ENCODE data around the gene ABHD16B. TPM values are rescaled to one million over a fixed set of nuclear protein-coding genes. Genes with fewer than 3 reads are reported as not detected.
"Not testable (repeated sequence)": the region's sequence is repeated elsewhere in the genome, so short reads cannot be mapped to it uniquely, and the experiment has no call there.

Gene ABHD16B
- total RNA-seq, 4 donors from 2014 or later = not detected

- in situ Hi-C loops (cut with MboI; ENCODE audit: low sequenced_read_pairs in 4 of 4) (no loop called here), intact Hi-C loops (cut with DNase I; ENCODE audit: low total_unique reads) (no loop called here)
- no peaks in the 10 kb centered on the region for H3K9me3 ChIP-seq
- H3K4me1 ChIP-seq = peaks cover 25 to 26% of the 10 kb centered on the region in 2 donors
- H3K27ac ChIP-seq = peak overlapping the region; percentile 81 to 92 (median 86)
- H3K36me3 ChIP-seq = no peaks in the 10 kb centered on the region
- no peaks in the 10 kb centered on the region for H3K27me3 ChIP-seq
- TF ChIP-seq, protein P1, sequence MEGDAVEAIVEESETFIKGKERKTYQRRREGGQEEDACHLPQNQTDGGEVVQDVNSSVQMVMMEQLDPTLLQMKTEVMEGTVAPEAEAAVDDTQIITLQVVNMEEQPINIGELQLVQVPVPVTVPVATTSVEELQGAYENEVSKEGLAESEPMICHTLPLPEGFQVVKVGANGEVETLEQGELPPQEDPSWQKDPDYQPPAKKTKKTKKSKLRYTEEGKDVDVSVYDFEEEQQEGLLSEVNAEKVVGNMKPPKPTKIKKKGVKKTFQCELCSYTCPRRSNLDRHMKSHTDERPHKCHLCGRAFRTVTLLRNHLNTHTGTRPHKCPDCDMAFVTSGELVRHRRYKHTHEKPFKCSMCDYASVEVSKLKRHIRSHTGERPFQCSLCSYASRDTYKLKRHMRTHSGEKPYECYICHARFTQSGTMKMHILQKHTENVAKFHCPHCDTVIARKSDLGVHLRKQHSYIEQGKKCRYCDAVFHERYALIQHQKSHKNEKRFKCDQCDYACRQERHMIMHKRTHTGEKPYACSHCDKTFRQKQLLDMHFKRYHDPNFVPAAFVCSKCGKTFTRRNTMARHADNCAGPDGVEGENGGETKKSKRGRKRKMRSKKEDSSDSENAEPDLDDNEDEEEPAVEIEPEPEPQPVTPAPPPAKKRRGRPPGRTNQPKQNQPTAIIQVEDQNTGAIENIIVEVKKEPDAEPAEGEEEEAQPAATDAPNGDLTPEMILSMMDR (IDR thresholded peaks at IDR 0.05 in 4 of 5, conservative IDR thresholded peaks at IDR 0.05 in 1 of 5) = no peak
- TF ChIP-seq POLR2A (IDR thresholded peaks at IDR 0.05) = no peak
- no peak for DNase-seq
- peak; percentile 16 to 27 for ATAC-seq
- H3K4me3 ChIP-seq = peak overlapping the region in 3 of 4 donors; percentile 13 to 29 (median 20)
These were observed 13.9 kb upstream of the ABHD16B start for GRCh38 chr20:63847237-63848002.

DNA sequence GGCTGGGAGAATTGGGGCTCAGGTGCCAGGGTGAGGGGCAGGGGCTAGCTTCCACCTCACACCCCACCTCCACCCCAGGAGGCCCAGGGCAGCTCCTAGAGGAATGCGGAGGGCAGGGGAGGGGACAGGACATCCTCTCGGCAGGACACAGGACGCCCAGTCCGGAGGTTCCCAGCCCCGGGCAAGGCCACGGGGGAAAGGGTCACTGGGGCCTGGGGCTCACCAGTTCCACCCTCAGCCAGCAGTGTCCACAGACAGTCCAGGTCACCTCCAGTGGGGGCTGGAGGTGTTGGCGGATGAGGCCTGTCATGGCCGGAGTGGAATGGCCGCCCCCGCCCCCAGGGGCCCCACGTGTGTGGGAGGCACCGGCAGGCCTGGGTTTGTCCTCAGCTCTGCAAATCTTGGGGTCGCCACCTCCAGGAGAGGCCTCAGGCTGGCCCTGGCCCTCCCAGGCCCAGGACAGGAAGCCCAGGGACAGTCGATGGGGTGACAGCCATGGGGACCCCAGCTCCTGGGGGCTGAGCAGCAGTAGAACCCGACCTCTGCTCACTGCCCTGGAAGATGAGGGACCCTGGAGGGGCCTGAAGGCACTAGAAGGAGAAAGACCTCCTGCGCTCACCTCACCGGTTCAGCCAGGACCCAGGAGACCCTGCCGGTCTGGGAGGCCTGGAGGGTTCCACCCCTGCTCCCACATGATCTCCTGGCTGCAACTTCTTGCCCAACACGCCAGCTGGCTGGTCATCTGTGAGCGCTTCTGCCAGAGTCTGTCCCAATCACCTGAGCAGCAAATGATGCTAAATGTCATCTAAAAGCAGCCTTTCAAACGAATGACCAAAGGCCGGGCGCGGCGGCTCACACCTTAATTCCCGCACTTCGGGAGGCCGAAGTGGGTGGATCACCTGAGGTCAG lies 13.0 kb upstream of the ABHD16B start:
- ATAC-seq (peak; percentile 76 to 87), DNase-seq (peak; percentile 51 to 81)
- no peaks in the 10 kb centered on the region for H3K9me3 ChIP-seq
- H3K36me3 ChIP-seq = no peaks in the 10 kb centered on the region
- H3K4me1 ChIP-seq = peaks cover 25 to 26% of the 10 kb centered on the region in 2 donors
- peak overlapping the region; percentile 81 to 92 (median 86) for H3K27ac ChIP-seq
- in situ Hi-C loops (cut with MboI; ENCODE audit: low sequenced_read_pairs in 4 of 4) (no loop called here), intact Hi-C loops (cut with DNase I; ENCODE audit: low total_unique reads) (no loop called here)
- H3K4me3 ChIP-seq = peak overlapping the region in 3 of 4 donors; percentile 13 to 29 (median 20)
- H3K27me3 ChIP-seq = peaks cover 0 to under 1% (median 0%) of the 10 kb centered on the region in 3 donors
- peak in 1 of 2 donors; percentile 65 for TF ChIP-seq POLR2A (IDR thresholded peaks at IDR 0.05)
- TF ChIP-seq, protein P1 (IDR thresholded peaks at IDR 0.05 in 4 of 5, conservative IDR thresholded peaks at IDR 0.05 in 1 of 5) = no peak

DNA sequence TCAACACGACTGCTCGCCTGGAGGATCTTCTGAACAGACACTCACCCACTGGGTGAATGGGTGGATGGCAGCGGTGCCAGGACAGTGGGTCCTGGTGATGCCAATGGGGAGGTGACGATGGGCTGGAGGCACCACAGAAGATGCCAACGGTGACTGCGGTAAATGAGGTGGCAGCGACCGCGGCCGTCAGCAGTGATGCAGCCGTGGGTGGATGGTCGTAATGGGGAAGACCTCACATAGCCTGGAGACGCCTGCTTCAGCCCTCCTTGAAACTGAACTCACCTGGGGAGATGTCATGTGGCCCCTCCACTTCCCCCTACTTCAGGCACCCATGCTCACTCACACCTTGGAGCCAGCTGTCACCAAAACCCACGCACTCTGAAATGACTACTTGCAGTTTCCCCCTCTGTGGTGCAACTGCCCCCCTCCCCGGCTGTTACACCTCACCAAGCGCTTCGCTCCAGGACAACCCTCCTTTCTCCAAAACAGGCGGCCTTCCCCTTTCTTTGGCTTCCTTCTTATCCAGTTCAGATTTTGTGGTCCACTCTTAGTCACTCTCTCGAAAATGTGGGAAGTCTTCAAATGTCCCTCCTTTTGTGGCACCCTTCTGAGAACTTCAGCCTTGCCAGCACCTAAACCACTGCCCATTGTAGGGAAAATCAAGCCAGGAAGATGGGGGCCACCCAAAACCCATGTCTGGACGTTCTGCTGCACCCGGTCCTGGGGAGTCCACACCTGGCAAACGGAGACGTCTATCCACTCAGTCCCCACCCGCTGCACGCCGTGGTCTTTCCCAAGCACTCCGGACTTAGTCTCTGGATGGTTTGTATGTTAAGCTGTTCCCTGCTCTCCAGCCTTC lies 10.4 kb upstream of the ABHD16B start:
- intact Hi-C loops (cut with DNase I; ENCODE audit: low total_unique reads) (no loop called here), in situ Hi-C loops (cut with MboI; ENCODE audit: low sequenced_read_pairs in 4 of 4) (no loop called here)
- Histone ChIP-seq H3K4me1 (peaks cover 45 to 49% of the 10 kb centered on the region in 2 donors), H3K36me3 (no peaks in the 10 kb centered on the region), H3K9me3 (no peaks in the 10 kb centered on the region), H3K27ac (no peak overlapping the region), H3K27me3 (peaks cover 6 to 27% (median 24%) of the 10 kb centered on the region in 3 donors), H3K4me3 (no peak overlapping the region)
- no peak for TF ChIP-seq POLR2A (IDR thresholded peaks at IDR 0.05)
- TF ChIP-seq, protein P1 (IDR thresholded peaks at IDR 0.05 in 4 of 5, conservative IDR thresholded peaks at IDR 0.05 in 1 of 5) = no peak
- DNase-seq (no peak), ATAC-seq (no peak)

- H3K4me3 ChIP-seq, DNase-seq, H3K9me3 ChIP-seq: not testable (repeated sequence)
These were observed 9.8 kb upstream of the ABHD16B start for GRCh38 chr20:63851548-63851943.

GRCh38 chr20:63853733-63854068 lies 7.6 kb upstream of the ABHD16B start:
- DNase-seq; intact Hi-C loops (cut with DNase I; ENCODE audit: low total_unique reads): not testable (repeated sequence)

More at GRCh38 chr20:63851548-63851943, 9.8 kb upstream of the ABHD16B start:
- peaks cover 9 to 33% (median 30%) of the 10 kb centered on the region in 3 donors for H3K27me3 ChIP-seq
- H3K4me1 ChIP-seq = peaks cover 41 to 43% of the 10 kb centered on the region in 2 donors
- H3K36me3 ChIP-seq; ATAC-seq; intact Hi-C loops (cut with DNase I; ENCODE audit: low total_unique reads); in situ Hi-C loops (cut with MboI; ENCODE audit: low sequenced_read_pairs in 4 of 4): not testable (repeated sequence)
- peak overlapping the region in 1 of 4 donors; percentile 84 for H3K27ac ChIP-seq

More at GRCh38 chr20:63853733-63854068, 7.6 kb upstream of the ABHD16B start:
- H3K4me1 ChIP-seq = peaks cover 33 to 36% of the 10 kb centered on the region in 2 donors
- H3K4me3 ChIP-seq; in situ Hi-C loops (cut with MboI; ENCODE audit: low sequenced_read_pairs in 4 of 4); ATAC-seq; H3K36me3 ChIP-seq; H3K9me3 ChIP-seq: not testable (repeated sequence)
- peak overlapping the region; percentile 70 to 84 (median 78) for H3K27ac ChIP-seq
- H3K27me3 ChIP-seq = peaks cover 9 to 37% (median 33%) of the 10 kb centered on the region in 3 donors
